Stimulated activated CD8-positive, alpha-beta memory T cell treated with anti-CD3 and anti-CD28 coated beads, Interleukin-12 subunit alpha, Interleukin-12 subunit beta, amount 100 ng/mL, for 4 hours (primary cell): ENCODE measurements around the gene LLPH.

Source experiments
- DNase-seq: peaks from one replicate; pipeline ENCODE4 v3.0.0-alpha.2; 2020; ENCODE audit warnings: low read depth

The LLPH gene

GRCh38 chr12:66142826-66143225 lies 12.3 kb upstream of the LLPH start:
- no peak for DNase-seq

DNA sequence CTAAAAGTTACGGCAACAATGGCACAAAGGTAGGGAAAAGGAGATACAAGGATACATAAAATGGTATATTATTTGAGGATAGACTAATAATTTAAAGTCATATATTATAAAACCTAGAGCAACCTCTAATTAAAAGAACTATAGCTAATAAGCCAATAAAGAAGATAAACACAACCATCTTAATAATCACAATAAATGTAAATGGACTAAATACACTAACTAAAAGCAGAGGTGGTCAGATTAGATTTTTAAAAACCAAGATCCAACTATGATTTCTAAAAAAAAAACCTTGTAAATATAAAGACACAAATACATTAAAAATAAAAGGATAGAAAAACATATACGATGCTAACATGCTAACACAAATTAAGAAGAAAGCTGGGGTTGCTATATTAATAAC lies 10.7 kb upstream of the LLPH start:
- DNase-seq = no peak

DNA sequence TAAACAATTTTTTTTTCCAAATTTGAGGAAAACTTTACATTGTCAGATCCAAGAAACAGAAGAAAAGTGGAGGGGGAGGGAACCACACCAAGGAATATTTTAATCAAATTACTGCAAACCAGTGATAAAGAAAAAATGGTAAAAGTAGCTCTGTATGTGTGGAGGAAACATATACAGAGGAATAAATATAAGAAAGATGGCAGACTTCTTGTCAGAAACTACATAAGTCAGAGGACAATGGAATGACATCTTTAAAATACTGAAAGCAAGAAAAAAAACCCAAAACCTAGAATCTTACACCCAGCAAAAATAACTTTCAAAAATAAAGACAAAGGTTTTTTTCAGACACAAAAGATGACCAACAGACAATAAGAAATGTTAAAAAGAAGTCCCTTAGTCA lies 10.2 kb upstream of the LLPH start:
- no peak for DNase-seq

DNA sequence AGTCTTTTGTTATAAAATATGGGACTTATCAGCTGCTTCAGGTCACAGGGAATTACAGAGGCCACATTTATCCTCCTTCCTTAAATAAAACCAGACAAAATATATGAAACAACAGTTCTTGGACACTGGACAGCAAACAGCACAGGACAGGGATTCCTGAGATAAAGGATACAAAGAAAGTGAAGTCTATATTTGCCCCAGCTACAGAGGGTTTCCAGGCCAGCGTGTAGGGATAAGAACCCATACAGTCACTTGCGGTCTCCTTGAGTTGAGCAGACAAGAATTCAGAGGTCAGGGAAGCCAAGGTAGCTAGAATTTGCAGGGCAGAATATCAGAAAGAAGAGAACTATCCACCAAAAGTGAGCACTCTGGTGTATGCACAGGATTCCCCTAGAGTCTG lies 8.8 kb upstream of the LLPH start:
- no peak for DNase-seq

- no peak for DNase-seq
Observed at GRCh38 chr12:66137937-66138336, 7.4 kb upstream of the LLPH start.

- no peak for DNase-seq
Observed at GRCh38 chr12:66132408-66132807, 1.9 kb upstream of the LLPH start.

- DNase-seq = no peak
Observed at GRCh38 chr12:66131067-66131688, 628 bp upstream of the LLPH start.

DNA sequence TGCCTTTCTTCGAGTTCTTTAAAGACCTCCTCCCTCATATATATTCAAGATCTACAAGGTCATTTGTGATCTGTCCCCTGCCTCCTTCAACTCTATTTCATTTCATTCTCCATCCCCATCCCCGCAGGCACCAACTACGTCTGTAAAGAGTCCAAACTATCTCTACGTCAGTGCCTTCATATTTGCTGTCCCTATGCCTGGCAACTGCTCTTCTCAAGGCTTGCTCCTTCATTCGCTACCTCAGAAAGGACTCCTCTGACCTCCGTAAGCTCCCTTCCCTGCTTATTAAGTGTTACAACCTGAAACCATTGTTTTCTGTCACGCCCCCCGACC lies 650 bp downstream of the LLPH start:
- no peak for DNase-seq

DNA sequence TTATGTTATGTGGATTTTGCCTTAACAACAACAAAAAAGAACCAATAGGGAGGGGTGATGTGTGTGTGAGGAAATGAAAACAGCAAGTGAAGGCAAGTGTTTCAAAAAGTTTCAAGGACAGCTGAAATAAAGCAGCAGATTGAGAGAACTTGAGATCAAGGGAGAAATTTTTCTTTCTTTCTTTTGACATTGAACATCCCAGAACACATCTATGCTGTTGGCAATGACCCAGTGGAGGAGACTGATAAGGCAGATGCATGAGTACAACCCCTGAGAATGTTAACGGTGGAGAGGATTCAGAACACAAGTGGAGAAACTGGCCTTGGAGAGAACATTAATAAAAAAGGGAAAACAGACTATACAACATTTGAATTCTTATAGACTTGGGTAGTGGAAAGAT lies 2.9 kb downstream of the LLPH start:
- DNase-seq = no peak

- no peak for DNase-seq
Observed at GRCh38 chr12:66120477-66120876, 10.1 kb downstream of the LLPH start.

DNA sequence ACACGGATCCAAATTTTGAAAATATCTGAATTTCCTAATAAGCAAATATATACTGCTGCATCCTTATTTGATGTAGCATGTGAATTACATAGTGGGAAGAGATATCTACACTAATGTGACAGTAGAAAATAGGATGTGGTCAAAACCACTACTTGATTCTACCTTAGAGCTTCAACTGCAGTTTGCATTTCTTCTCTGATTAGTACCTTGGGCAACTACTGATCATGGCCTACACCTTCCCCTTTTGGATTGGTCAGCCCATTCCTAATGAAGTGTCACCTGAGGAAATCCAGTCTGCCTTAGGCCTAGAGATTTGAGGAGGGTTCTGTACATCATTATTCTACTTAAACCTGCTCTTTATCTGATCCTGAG lies 10.7 kb downstream of the LLPH start:
- no peak for DNase-seq

GRCh38 chr12:66119229-66119869 lies 11.2 kb downstream of the LLPH start:
- no peak for DNase-seq

DNA sequence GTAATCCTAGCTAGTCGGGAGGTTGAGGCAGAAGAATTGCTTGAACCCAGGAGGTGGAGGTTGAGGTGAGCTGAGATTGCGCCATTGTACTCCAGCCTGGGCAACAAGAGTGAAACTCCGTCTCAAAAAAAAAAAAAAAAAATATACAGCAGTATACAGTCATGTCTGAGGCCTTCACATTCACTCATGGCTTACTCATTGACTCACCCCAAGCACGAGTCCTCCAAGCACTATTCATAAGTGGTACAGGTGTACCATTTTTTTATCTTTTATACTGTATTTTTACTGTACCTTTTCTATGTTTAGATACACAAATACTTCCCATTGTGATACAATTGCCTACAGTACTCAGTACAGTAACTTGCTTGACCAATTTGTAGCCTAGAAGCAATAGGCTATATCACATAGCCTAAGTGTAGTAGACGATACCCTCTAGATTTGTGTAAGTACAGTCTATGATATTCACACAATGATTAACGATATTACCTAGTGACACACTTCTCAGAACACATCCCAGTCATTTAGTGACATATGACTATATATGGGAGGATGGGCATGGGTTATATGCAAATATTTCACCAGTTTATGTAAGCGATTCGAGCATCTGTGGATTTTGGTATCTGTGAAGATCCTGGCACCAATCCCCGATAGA lies 12.2 kb downstream of the LLPH start:
- DNase-seq = no peak

DNA sequence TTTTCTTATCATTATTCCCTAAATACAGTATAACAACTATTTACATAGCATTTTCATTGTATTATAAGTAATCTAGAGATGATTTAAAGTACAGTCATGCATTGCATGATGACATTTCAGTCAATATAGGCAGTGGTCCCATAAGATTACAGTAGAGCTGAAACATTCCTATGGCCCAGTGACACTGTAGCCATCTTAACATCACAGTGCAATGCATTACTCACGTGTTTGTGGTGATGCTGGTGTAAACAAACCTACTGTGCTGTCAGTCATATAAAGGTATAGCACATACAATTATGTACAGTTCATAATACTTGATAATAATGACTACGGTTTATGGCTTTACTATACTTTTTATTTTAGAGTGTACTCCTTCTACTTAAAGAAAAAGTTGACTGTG lies 13.3 kb downstream of the LLPH start:
- DNase-seq = no peak

DNA sequence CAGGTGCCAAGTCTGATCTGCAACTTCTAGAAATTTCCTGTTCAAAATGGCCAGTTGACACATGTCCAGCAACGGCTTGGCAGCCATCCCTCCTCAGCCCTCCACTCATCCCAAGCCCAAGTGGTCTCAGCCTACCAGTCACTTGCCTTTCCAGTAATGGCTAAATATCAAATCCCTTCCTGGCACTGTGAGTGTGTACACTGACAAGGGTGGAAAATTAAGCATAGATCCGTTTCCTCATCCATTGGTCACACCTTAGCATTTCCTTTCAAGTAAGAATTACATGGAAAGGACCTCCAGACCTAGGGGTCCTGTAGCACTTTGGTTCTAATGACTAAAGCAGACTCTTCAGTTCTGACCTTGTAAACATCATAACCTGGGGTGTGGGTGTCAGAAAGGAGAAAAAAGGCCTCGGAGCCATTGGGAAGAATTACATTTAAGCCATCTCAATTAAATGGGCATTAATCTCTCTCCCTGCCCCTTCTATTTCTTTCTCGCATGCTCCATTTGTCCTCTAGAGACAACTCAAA lies 15.4 kb downstream of the LLPH start:
- DNase-seq = no peak

DNA sequence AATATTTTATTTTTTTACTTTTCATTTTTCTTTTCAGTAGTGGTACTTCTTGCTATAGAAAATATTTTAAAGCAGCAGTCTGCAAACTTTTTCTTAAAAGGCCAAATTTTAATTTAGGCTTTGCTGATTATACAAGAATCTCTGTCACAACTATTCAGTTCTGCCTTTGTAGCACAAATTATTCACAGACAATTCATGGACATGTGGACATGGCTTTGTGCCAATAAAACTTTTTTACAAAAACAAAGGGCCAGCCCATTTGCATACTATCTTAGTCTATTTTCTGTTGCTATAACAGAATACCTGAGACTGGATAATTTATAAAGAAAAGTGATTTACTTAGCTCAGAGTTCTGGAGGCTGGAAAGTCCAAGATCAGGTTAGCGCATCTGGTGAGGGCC lies 17.1 kb downstream of the LLPH start:
- DNase-seq = no peak

GRCh38 chr12:66111605-66112004 lies 18.9 kb downstream of the LLPH start:
- no peak for DNase-seq

- no peak for DNase-seq
Observed at GRCh38 chr12:66109056-66109455, 21.5 kb downstream of the LLPH start.

DNA sequence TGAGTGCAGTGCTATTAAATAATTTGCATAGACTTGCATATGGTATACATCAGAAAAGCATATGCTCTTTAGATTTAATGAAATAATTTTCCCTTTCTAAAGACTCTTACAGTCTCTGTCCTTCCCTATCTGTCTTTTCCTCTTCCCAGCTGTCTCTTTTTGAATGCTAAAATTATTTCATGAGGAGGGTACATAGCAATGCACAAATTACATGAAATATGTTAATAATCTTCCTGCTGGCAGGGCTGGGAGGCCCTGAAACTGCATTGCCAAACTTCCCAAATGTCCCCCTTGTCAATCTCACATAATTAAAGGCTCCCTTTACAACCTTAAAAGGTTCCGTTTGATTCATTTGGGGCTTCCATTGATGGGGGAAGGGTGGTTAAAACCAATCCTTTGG lies 22.2 kb downstream of the LLPH start:
- DNase-seq = no peak

DNA sequence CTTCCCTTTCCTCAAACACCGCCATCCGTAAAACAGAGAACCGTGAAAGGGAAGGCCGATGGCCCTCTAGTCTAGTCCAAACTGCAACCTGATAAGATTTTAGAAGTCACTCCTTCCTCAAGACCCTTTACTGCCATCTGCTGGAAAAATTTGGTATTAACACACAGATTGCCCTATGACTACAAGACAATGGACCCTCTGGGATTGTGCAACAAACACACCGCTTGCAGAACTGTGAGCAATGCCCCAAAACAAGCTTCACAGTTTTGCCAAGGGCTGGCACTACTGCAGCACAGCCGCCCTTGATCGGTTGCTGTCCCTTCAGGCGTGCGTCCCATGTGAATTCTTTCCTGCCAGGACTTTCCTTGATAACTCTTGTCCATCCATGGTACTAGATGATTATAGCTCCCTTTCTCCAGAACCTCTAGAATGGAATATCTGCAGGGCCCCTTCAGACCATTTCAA lies 23.1 kb downstream of the LLPH start:
- no peak for DNase-seq

DNA sequence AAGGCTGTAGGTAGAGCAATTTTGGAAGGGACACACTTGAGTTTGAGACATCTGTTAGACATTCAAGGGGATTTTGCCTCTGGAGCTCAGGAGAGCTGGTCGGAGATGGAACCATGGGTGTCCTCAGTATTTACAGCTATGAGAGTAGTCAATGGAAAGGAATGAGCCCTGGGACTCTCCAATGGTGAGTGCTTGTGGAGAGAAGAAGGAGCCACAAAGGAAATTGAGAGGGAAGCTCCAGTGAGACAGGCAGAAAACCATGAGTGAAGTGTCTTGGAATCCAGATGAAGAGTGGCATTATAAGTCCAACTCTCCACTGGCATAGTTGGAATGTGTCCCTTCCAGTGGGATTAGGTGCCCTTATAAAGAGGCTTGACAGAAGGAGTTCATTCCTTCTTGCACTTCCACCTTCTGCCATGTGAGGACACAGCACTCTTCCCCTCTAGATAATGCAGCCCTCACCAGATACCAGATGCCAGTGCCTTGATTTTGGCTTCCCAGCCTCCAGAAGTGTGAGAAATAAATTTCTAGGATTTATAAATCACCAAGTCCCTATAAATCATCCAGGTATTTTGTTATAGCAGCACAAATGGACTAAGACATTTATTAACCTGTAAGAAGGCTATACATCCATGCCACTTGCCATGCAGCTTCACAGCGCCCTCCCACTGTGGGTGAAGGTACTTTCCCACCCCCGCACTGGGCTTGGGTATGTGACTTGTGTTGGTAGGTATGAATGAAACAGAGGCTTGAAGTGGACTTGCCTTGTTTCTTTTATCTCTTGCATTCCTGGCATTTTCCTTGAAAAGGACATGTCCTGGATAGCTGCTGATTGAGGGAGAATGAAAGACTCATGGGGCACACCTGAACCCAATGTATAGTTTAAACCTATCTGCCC lies 27.3 kb downstream of the LLPH start:
- no peak for DNase-seq

- DNase-seq = no peak
Observed at GRCh38 chr12:66092559-66093269, 37.8 kb downstream of the LLPH start.
